GM12801 (cell line): ENCODE measurements around the gene ELAVL3.

ENCODE experiments used
- TF ChIP-seq, protein P1 (sequence below): IDR thresholded peaks from one replicate; pipeline ENCODE4 v1.5.1; 2011; ENCODE audit warnings: control low read depth; ENCODE audit not compliant: insufficient read length; ENCODE audit errors: extremely low read depth

ELAVL3 gene

DNA sequence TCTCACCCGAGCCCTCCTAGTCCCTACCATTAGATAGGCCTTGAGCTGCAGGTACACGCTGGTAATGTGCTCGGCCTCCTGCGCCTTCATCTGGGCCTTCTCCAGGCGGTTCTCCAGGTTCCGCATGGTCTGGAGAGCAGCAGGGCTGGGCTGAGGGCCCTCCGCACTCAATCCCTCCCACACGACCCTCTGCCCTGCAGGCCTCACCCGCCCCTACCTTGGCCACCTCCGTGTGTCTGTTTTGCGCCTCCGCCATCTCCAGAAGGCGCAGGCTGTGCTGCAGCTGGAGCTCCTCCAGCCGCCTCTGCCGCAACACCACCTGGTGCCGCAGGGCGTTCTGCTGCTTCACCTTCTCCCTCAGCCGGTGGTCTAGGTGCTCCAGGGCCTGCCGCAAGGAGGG is 54.2 kb downstream of the ELAVL3 start:
- TF ChIP-seq, protein P1, sequence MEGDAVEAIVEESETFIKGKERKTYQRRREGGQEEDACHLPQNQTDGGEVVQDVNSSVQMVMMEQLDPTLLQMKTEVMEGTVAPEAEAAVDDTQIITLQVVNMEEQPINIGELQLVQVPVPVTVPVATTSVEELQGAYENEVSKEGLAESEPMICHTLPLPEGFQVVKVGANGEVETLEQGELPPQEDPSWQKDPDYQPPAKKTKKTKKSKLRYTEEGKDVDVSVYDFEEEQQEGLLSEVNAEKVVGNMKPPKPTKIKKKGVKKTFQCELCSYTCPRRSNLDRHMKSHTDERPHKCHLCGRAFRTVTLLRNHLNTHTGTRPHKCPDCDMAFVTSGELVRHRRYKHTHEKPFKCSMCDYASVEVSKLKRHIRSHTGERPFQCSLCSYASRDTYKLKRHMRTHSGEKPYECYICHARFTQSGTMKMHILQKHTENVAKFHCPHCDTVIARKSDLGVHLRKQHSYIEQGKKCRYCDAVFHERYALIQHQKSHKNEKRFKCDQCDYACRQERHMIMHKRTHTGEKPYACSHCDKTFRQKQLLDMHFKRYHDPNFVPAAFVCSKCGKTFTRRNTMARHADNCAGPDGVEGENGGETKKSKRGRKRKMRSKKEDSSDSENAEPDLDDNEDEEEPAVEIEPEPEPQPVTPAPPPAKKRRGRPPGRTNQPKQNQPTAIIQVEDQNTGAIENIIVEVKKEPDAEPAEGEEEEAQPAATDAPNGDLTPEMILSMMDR = no peak

DNA sequence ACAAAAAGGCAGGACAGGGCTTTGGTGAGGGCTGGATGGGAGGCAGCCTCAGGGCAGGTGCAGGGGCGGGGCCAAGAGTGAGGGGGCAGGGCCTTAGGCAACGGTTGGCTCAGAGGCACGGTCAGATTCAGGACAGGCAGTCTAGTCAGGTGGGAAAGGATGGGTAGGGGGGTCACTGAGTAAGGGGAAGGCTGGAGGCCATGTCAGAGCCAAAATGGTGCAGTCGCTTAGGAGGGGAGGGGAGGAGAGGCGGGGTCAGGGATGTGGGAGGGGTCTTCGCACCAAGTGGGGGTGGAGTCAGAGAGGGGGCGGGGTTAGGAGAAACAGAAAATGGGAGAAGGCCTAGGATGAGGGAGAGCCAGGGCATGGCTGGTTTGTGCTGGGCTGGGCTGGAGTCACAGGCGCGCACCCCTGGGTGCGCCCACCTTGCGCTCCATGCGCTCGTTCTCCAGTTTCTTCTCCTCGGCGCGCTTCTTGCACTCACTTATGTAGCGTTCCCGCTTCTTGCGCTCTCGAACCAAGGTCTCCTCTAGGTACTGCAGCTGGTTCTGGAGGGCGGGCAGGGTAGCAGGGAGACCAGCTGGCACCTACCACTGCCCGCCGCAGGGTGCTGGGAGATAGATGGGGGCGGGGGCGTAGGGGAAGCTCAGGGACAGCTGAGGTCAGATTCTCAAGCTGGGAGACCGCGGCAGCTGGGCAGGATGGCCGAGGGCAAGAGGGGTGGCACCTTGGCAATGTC is 55.0 kb downstream of the ELAVL3 start:
- TF ChIP-seq, protein P1 = no peak

DNA sequence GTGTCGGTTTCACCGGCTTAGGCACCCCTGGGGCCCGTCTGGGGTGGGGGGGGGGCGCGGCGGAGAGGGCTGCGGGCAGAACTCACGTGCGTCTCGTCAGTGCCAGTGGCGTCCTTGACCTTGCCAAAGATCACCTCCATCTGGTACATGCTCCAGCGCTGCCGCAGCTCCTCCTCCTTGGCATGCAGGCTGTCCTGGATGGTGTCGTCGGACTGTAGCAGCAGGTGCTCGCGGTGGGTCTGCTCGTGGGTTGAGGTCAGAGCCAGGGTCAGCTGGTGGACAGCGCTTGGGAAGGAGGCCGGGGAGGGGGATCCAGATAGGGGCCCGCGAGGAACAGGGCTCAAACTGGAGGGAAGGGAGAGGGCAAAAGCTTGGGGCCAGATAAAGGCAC is 57.1 kb downstream of the ELAVL3 start:
- TF ChIP-seq, protein P1 = no peak

DNA sequence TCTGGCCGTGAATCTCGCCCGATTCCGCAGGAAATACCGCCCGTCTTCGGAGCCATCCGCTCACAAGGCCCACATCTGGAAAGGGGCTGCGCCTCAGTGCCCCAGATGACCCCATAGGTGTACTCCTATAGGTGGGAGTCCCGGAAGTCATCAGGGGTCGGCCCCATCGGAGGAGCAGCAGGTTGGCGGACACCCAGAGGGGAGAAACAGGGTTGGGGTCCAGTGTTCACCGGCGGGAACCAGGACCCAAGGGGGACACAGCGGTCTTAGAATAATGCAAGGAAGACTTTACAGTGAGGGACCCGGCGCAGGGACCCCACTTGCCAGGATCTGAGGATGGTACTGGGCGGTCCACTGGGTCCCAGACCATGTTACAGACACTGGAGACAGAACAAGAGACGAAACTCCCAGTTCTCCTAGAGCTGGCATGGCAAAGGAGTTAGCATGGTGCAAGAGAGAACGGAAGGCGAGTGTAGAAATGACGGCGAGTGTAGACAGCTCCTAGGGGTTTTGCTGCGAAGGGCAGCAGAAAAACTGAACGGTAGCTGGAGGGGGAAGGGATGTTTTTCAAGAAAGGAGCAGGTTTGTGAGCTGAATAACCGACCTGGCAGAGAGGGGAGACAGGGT is 57.6 kb downstream of the ELAVL3 start:
- TF ChIP-seq, protein P1 = no peak

DNA sequence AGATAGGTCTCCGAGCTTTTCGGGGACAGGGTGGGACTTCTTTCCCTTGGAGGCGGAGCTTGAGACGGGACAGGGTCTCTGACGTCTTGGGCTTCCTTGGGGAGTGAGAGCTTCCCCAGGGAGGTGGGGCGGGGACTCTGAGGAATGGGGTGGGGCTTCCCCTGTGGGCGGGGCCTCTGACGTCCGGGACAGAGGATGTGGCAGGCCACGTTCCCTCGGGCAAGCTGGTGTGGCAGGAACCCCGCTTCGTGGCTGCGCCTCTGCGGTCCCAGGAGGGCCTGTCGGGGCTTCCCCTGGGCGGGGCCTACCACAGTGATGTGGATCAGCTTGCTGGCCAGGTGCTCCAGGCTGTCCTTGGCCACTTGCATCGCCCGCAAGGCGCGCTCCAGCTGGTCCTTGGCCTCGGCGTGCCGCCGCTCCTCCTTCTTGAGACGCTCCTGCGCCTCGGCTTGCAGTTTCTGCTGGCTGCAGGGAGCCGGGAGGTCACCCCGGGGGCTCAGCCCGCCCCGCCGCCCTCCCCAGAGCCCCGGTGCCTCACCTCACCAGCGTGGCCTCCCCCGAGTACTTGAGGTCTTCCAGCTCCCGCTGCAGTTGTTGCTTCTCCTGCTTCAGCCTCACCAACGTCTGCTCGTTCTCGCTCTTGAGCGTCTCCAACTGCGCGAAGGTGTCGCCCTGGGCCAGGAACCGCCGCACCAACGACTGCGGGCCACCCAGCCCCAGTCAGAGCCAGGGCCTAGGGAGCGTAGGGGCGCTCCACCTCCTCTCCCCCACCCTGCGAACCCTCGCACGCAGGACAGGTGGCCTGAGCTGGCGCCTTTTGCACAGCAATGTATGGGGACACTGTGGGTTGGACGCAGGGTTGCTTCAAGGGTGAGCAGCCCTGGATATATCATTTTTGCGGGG is 58.4 kb downstream of the ELAVL3 start:
- TF ChIP-seq, protein P1 = no peak

DNA sequence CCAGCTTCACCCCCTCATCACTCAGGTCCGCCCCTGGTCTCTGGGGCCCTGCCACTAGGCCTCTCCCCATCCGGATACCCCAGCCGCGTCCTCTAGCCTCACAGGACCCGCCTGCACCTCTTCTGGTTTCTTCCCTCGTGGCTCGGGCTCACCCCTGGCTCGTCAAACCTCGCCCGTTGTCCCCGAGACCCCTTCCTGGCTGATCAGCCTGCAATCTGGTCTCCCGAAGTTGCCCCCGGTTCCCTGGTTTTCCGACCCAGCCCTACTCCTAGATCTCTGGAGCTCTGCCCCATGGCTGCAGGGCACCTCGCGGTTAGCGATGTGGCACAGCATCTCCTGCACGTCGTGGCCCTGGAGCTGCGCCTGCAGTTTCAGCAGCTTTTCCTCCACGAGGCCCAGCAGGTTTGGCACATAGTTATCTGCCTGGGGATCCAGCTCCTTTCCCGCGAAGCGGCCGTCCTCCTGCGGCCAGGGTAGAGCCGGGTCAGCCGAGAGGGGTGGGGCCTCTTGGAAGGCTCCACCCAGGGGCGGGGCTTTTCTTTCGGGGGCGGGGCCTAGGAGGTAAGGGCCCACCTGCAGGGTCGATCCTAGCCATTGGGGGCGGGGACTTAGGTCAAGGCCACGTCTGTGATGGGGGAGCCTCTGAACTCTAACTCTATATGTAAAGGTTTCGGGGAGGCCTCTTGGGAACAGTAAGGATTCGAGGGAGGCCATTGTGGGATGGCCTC is 59.3 kb downstream of the ELAVL3 start:
- TF ChIP-seq, protein P1 = no peak
